GM06990 (cell line): ENCODE results near the gene S1PR2.
"Not testable (repeated sequence)": the region's sequence is repeated elsewhere in the genome, so short reads cannot be mapped to it uniquely, and the experiment has no call there.

Experiments used
- DNase-seq: peaks from one replicate; pipeline ENCODE4 v3.0.0-alpha.2; 2011; ENCODE audit not compliant: insufficient read length; ENCODE audit errors: extremely low read depth
- H3K27me3 ChIP-seq: replicated peaks from 2 replicates; pipeline ENCODE4 v1.6.0; 2011; ENCODE audit warnings: low read length; ENCODE audit not compliant: control insufficient read depth, insufficient read depth
- H3K36me3 ChIP-seq: 2 replicates; pipeline ENCODE4 v1.5.1; 2011; ENCODE audit warnings: low read length; ENCODE audit not compliant: control insufficient read depth, insufficient read depth
- H3K4me3 ChIP-seq: replicated peaks from 2 replicates; pipeline ENCODE4 v1.5.1; 2011; ENCODE audit warnings: low read depth, mild to moderate bottlenecking, control low read depth, low read length
- TF ChIP-seq, protein P1 (sequence below): IDR thresholded peaks from 2 replicates; pipeline ENCODE4 v1.5.1; 2011; ENCODE audit warnings: low read length, control low read depth, mild to moderate bottlenecking, inconsistent platforms; ENCODE audit not compliant: insufficient read depth, poor library complexity, severe bottlenecking

The S1PR2 gene

DNA sequence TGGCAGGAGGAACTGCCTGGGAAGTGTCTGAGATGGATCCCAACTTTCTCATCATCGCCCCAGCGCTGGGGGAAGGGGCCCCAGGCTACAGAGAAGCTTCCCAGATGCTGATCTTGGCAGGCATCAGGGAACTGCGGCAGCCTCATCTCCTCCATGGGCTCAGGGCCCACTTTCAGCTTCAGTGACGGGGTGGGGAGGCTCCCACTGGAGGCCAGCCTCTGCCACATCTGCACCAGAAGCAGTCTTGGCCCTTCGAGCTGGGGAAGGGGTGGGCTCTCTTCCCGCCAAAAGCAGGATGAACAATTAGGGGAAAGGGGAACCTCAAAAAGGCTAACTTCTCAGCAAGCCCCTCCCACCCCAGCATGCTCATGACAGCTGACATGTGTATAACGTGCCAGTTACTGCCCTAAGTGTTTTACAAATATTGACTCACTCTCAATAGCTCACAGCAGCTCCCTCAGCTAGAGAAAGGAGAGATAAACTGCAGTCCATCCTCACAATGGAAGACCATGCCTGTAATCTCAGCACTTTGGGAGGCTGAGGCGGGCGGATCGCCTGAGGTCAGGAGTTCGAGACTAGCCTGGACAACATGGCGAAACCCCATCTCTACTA lies 7.1 kb upstream of the S1PR2 start:
- no peak overlapping the region for H3K4me3 ChIP-seq
- H3K27me3 ChIP-seq = no peaks in the 10 kb centered on the region
- DNase-seq = peak; percentile 59
- TF ChIP-seq, protein P1, sequence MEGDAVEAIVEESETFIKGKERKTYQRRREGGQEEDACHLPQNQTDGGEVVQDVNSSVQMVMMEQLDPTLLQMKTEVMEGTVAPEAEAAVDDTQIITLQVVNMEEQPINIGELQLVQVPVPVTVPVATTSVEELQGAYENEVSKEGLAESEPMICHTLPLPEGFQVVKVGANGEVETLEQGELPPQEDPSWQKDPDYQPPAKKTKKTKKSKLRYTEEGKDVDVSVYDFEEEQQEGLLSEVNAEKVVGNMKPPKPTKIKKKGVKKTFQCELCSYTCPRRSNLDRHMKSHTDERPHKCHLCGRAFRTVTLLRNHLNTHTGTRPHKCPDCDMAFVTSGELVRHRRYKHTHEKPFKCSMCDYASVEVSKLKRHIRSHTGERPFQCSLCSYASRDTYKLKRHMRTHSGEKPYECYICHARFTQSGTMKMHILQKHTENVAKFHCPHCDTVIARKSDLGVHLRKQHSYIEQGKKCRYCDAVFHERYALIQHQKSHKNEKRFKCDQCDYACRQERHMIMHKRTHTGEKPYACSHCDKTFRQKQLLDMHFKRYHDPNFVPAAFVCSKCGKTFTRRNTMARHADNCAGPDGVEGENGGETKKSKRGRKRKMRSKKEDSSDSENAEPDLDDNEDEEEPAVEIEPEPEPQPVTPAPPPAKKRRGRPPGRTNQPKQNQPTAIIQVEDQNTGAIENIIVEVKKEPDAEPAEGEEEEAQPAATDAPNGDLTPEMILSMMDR = no peak
- H3K36me3 ChIP-seq = no peaks in the 10 kb centered on the region

GRCh38 chr19:10237702-10238101 lies 6.6 kb upstream of the S1PR2 start:
- DNase-seq = no peak
- H3K4me3 ChIP-seq = no peak overlapping the region
- H3K36me3 ChIP-seq = no peaks in the 10 kb centered on the region
- H3K27me3 ChIP-seq = no peaks in the 10 kb centered on the region
- TF ChIP-seq, protein P1 = no peak

- not testable (repeated sequence) for H3K4me3 ChIP-seq, H3K36me3 ChIP-seq, DNase-seq
Measured at GRCh38 chr19:10235409-10235808, 4.3 kb upstream of the S1PR2 start.

DNA sequence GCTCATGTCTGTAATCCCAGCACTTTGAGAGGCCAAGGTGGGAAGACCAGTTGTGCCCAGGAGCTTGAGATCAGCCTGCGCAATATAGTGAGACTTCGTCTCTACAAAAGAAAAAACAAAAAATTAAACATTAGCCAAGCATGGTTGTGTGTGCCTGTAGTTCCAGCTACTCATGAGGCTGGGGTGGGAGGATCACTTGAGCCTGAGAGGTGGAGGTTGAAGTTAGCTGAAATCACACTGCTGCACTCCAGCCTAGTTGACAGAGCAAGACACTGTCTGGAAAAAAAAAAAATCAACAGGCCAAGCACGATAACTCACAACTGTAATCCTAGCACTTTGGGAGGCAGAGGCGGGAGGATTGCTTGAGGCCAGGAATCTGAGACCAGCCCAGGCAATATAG lies 3.9 kb upstream of the S1PR2 start:
- TF ChIP-seq, protein P1 = no peak
- Histone ChIP-seq H3K27me3 (no peaks in the 10 kb centered on the region), H3K4me3 (no peak overlapping the region), H3K36me3 (no peaks in the 10 kb centered on the region)
- no peak for DNase-seq

More at GRCh38 chr19:10235409-10235808, 4.3 kb upstream of the S1PR2 start:
- H3K27me3 ChIP-seq = not testable (repeated sequence)

DNA sequence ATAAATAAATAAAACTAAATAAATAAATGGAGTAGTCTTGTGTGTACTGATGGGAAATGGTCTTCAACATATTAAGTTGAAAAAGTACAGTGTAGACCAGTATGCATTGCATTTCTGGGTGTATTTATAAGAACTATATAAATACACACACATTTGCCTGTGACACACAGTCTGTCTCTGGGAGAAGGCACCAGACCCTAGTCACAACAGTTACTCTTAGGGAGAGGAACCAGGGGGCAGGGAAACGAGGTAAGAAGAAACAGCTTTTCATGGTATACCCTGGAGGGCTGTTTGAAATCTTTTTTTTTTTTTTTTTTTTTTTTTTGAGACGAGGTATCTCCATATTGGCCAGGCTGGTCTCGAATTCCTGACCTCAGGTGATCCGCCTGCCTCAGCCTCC lies 2.8 kb upstream of the S1PR2 start:
- Histone ChIP-seq H3K27me3 (no peaks in the 10 kb centered on the region), H3K4me3 (no peak overlapping the region), H3K36me3 (no peaks in the 10 kb centered on the region)
- TF ChIP-seq, protein P1 = no peak
- no peak for DNase-seq

DNA sequence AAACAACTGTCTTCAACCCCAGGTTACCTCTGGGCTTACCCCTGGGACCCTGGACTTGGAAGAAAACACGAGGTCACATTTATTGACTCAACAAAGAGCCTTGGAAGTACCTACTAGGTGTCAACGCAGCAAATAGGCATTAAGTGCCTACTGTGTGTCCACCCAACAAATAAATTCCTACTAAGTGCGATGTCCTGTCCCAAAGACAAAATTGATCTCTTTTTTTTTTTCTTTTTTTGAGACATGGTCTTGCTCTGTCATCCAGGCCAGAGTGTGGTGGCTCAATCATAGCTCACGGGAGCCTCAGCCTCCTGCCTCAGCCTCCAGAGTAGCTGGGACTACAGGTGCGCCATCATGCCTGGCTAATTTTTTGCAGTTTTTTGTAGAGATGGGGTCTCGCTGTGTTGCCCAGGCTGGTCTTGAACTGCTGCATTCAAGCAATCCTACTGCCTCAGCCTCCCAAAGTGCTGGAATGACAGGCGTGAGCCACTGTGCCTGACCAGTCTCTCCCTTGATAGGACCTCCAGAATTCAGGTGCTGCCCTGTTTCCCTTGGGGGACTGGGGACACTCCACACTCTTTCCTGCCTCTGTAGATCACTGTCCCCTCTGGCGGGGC lies 589 bp upstream of the S1PR2 start:
- no peaks in the 10 kb centered on the region for H3K27me3 ChIP-seq
- H3K36me3 ChIP-seq = no peaks in the 10 kb centered on the region
- peak overlapping the region; percentile 91 for H3K4me3 ChIP-seq
- no peak for DNase-seq
- TF ChIP-seq, protein P1 = no peak
